K562 (cell line): ENCODE results near the gene METTL25B. TPM values are rescaled to one million over a fixed set of nuclear protein-coding genes. Genes with fewer than 3 reads are reported as not detected.
A peak's percentile ranks its signal among the peaks of the same experiment; 100 is the strongest.

Source experiments
- DDX20 ChIP-seq: fragments of 450-650 bp; IDR thresholded peaks from 2 replicates; pipeline ENCODE4 v1.6.1; 2016; ENCODE audit warnings: missing genetic modification characterization, low read depth, mild to moderate bottlenecking, missing compliant biosample characterization, moderate library complexity
- HDAC6 ChIP-seq: IDR thresholded peaks from 2 replicates; pipeline ENCODE4 v1.6.1; 2012; ENCODE audit warnings: low read depth, mild to moderate bottlenecking, control low read depth, inconsistent platforms, low read length, moderate library complexity
- HNRNPL ChIP-seq: fragments of 200-400 bp; formaldehyde crosslinking; IDR thresholded peaks from 2 replicates; pipeline ENCODE4 v1.6.1; 2017; ENCODE audit warnings: low read depth, mild to moderate bottlenecking, low read length
- LEF1 ChIP-seq: fragments of 450-650 bp; IDR thresholded peaks from 2 replicates; pipeline ENCODE4 v1.6.1; 2016; ENCODE audit warnings: mild to moderate bottlenecking
- MGA ChIP-seq: fragments of 450-650 bp; IDR thresholded peaks from 2 replicates; pipeline ENCODE4 v1.6.1; 2016; ENCODE audit warnings: mild to moderate bottlenecking, moderate library complexity
- MLLT1 ChIP-seq, 2 experiments: fragments of 450-650 bp; IDR thresholded peaks; 2 replicates each; pipeline ENCODE4 v1.6.1; 2016
- TEAD1 ChIP-seq, 2 experiments: fragments of 450-650 bp in 1 of 2; sonication (generic) in 1 of 2; formaldehyde crosslinking; IDR thresholded peaks; 2 replicates each; pipeline versions ENCODE4 v1.4.0 to v1.8.0; 2020 to 2022; ENCODE audit warnings: mild to moderate bottlenecking in 2 of 2, missing genetic modification reagents in 1 of 2
- ZNF79 ChIP-seq: fragments of 250-450 bp; sonication (Bioruptor Pico); IDR thresholded peaks from 2 replicates; pipeline ENCODE4 v1.4.0; 2020; ENCODE audit warnings: low read depth, mild to moderate bottlenecking, moderate library complexity
- polyA plus RNA-seq, 8 experiments: library from polyadenylated mRNA; depleted of rRNA in 4 of 8; stranded (reverse) in 5 of 8; unstranded in 3 of 8; fragments of >200 nt; fragmentation: Nextera tagmentation in 2 of 8; fragmentation: Illumina TruSeq in 1 of 8; extraction: Ambion mirVana in 2 of 8; extraction: Trizol in 1 of 8; gene quantifications; 2 replicates each; pipeline versions ENCODE4 v1.2.1 to v1.2.3, GENCODE V29; 2011 to 2014; ENCODE audit warnings: inconsistent platforms in 1 of 8, missing spikeins in 1 of 8
- total RNA-seq, 7 experiments: library from RNA; depleted of rRNA in 6 of 7; stranded (reverse); fragments of >200 nt in 6 of 7; fragmentation: Illumina TruSeq in 2 of 7; extraction: Trizol in 2 of 7; gene quantifications; 2 replicates each; pipeline versions ENCODE4 v1.2.1 to v1.2.3, GENCODE V29; 2011 to 2021; ENCODE audit warnings: low replicate concordance in 1 of 7

METTL25B gene
- total and polyA plus RNA-seq, 9 of the 15 experiments (the other 6 are each of a cell fraction or from before 2014, with no cell fraction given), result 7.7 to 48.3 (median 33.1) TPM

GRCh38 chr1:156693848-156694689 is 34.2 kb upstream of the METTL25B start (continued):
- TF ChIP-seq MGA, result no peak
- TF ChIP-seq MLLT1 (IDR thresholded peaks at IDR 0.05), result no peak
- no peak for TF ChIP-seq HDAC6
- TF ChIP-seq TEAD1 (CRISPR knock-in tag; IDR thresholded peaks at IDR 0.05), result 0 out of 4 replicates have a peak, but pooled peaks of 1 of the 2 experiments have one; percentile 1
- peak; percentile 69; the same call in 1 of the 2 replicates for TF ChIP-seq LEF1
- TF ChIP-seq HNRNPL, result no peak
- 0 out of 2 replicates have a peak, but pooled peaks have one; percentile 42 for TF ChIP-seq ZNF79
- TF ChIP-seq DDX20, result no peak
